Endothelial cell of umbilical vein (primary cell): Measurements from ENCODE around the gene PPM1M. TPM values are rescaled to one million over a fixed set of nuclear protein-coding genes. Genes with fewer than 3 reads are reported as not detected.

ENCODE experiments used
- BruUV-seq: library from RNA; stranded (reverse); fragments of 400-500 nt; replicated peaks from 2 replicates; lab custom pipeline; 2021; lab: Mats Ljungman, UMichigan
- CTCF ChIA-PET: fragments of 300-600, 350-600 bp; sonication (Branson Sonifier 250); formaldehyde crosslinking; loops from one replicate; lab custom pipeline; 2021; ENCODE audit warnings: antibody characterized with exemption, inconsistent platforms; lab: Charles Lee
- POLR2A ChIA-PET: fragments of 300-600, 350-600 bp; sonication (Branson Sonifier 250); formaldehyde crosslinking; loops from one replicate; lab custom pipeline; 2021; ENCODE audit warnings: antibody characterized with exemption, inconsistent platforms; lab: Charles Lee
- DNase-seq: peaks from one replicate; pipeline ENCODE4 v3.0.0-alpha.2; 2011; ENCODE audit warnings: low read depth, low spot score
- FAIRE-seq: peaks from 2 replicates; lab custom pipeline; 2011; peaks lifted over from hg19 to GRCh38; lab: Jason Lieb, UNC
- H2AFZ ChIP-seq: 2 replicates; pipeline ENCODE4 v1.6.0; 2012; ENCODE audit warnings: low read depth, low read length, control low read depth, inconsistent platforms
- H3K27ac ChIP-seq: 2 replicates; pipeline ENCODE4 v1.5.1; 2011; ENCODE audit warnings: low read depth, mild to moderate bottlenecking, control low read depth, low read length, moderate library complexity; ENCODE audit not compliant: insufficient read depth
- H3K27me3 ChIP-seq, 2 experiments: 2 replicates each; pipeline versions ENCODE4 v1.6.0 to v1.6.1; 2011; ENCODE audit warnings: low read length in 2 of 2, mixed read lengths in 1 of 2; ENCODE audit not compliant: control insufficient read depth in 2 of 2, insufficient read depth in 2 of 2
- H3K36me3 ChIP-seq, 2 experiments: 2 replicates in 1 of 2; 3 replicates in 1 of 2; pipeline ENCODE4 v1.5.1; 2011; ENCODE audit warnings: low read length in 2 of 2, mild to moderate bottlenecking in 1 of 2, moderate library complexity in 1 of 2; ENCODE audit not compliant: control insufficient read depth in 2 of 2, insufficient read depth in 2 of 2; ENCODE audit errors: extremely low read depth in 1 of 2
- H3K4me1 ChIP-seq: 3 replicates; pipeline ENCODE4 v1.5.1; 2011; ENCODE audit warnings: mild to moderate bottlenecking, low read length; ENCODE audit not compliant: control insufficient read depth, insufficient read depth; ENCODE audit errors: extremely low read depth
- H3K4me2 ChIP-seq: 2 replicates; pipeline ENCODE4 v1.6.1; 2011; ENCODE audit warnings: low read length, control low read depth, mixed read lengths; ENCODE audit not compliant: insufficient read depth
- H3K4me3 ChIP-seq, 3 experiments: fragments of 200-600 bp in 1 of 3; sonication (generic), shearing (Covaris generic) in 1 of 3; replicated peaks in 1 of 3; 2 replicates each; pipeline ENCODE4 v1.5.1; 2011 to 2016; ENCODE audit warnings: control low read depth in 3 of 3, low read length in 3 of 3, mild to moderate bottlenecking in 2 of 3, inconsistent platforms in 1 of 3, low read depth in 1 of 3, moderate library complexity in 1 of 3; ENCODE audit not compliant: insufficient read depth in 1 of 3
- H3K79me2 ChIP-seq: 2 replicates; pipeline ENCODE4 v1.6.0; 2012; ENCODE audit warnings: low read length, inconsistent platforms; ENCODE audit not compliant: control insufficient read depth, insufficient read depth
- H3K9ac ChIP-seq: replicated peaks from 2 replicates; pipeline ENCODE3; 2011; ENCODE audit warnings: low read length, control low read depth; ENCODE audit not compliant: insufficient read depth; ENCODE audit errors: extremely low read depth
- H3K9me1 ChIP-seq: replicated peaks from 3 replicates; pipeline ENCODE4 v1.6.0; 2011; ENCODE audit warnings: mild to moderate bottlenecking, low read length; ENCODE audit not compliant: control insufficient read depth, insufficient read depth; ENCODE audit errors: extremely low read depth
- H3K9me3 ChIP-seq: replicated peaks from 2 replicates; pipeline ENCODE4 v1.5.1; 2012; ENCODE audit warnings: low read length, inconsistent platforms; ENCODE audit not compliant: control insufficient read depth, insufficient read depth
- H4K20me1 ChIP-seq: replicated peaks from 2 replicates; pipeline ENCODE3; 2011; ENCODE audit warnings: mild to moderate bottlenecking, low read length; ENCODE audit not compliant: control insufficient read depth, insufficient read depth; ENCODE audit errors: extremely low read depth
- CTCF ChIP-seq, 2 donors: IDR thresholded peaks; 1 replicate in 1 of 2; 2 replicates in 1 of 2; pipeline ENCODE4 v1.5.1; 2011; ENCODE audit warnings: low read length in 2 of 2, mild to moderate bottlenecking in 2 of 2, moderate library complexity in 2 of 2, control low read depth in 1 of 2, inconsistent platforms in 1 of 2, low read depth in 1 of 2; ENCODE audit not compliant: insufficient read depth in 1 of 2; ENCODE audit errors: extremely low read depth in 1 of 2
- EZH2 ChIP-seq: IDR thresholded peaks from 2 replicates; pipeline ENCODE4 v1.6.1; 2012; ENCODE audit warnings: borderline replicate concordance, low read depth, mild to moderate bottlenecking, moderate library complexity, low read length, inconsistent platforms; ENCODE audit not compliant: severe bottlenecking
- FOS ChIP-seq: IDR thresholded peaks from 2 replicates; pipeline ENCODE4 v1.6.1; 2011; ENCODE audit warnings: mild to moderate bottlenecking, low read length, moderate library complexity, borderline replicate concordance; ENCODE audit not compliant: insufficient read depth
- GATA2 ChIP-seq: IDR thresholded peaks from 2 replicates; pipeline ENCODE4 v1.7.0; 2011; ENCODE audit warnings: low read depth, mild to moderate bottlenecking, moderate library complexity, mixed read lengths, low read length; ENCODE audit not compliant: insufficient read length, insufficient read depth
- JUN ChIP-seq: IDR thresholded peaks from 2 replicates; pipeline ENCODE4 v1.6.1; 2011; ENCODE audit warnings: borderline replicate concordance, low read depth; ENCODE audit not compliant: insufficient read length, insufficient read depth
- MYC ChIP-seq: IDR thresholded peaks from one replicate; pipeline ENCODE4 v1.6.1; 2011; ENCODE audit warnings: mild to moderate bottlenecking, low read depth, low read length
- POLR2A ChIP-seq: IDR thresholded peaks from 2 replicates; pipeline ENCODE4 v1.6.1; 2012; ENCODE audit warnings: low read depth, mild to moderate bottlenecking, control low read depth, low read length
- POLR2AphosphoS5 ChIP-seq: IDR thresholded peaks from 2 replicates; pipeline ENCODE4 v1.6.1; 2012; ENCODE audit warnings: low read depth, mild to moderate bottlenecking, control low read depth, low read length, moderate library complexity; ENCODE audit not compliant: insufficient read depth
- dilution Hi-C: fragments of 300-500 bp; cut with MboI; formaldehyde crosslinking; loops from one replicate; pipeline ENCODE4 v1.15.0; 2019; ENCODE audit warnings: low sequenced_read_pairs; ENCODE audit not compliant: extremely low pct_ligation_motif_present
- intact Hi-C: fragments of 100-400 bp; cut with micrococcal nuclease; formaldehyde crosslinking; loops from one replicate; pipeline ENCODE4 v1.10.0; 2022
- polyA plus RNA-seq, 4 experiments: library from polyadenylated mRNA; depleted of rRNA in 3 of 4; stranded (reverse) in 3 of 4; unstranded in 1 of 4; fragments of >200 nt; gene quantifications; 2 replicates each; pipeline versions ENCODE4 v1.2.1 to v1.2.3, GENCODE V29; 2011 to 2012; ENCODE audit warnings: missing spikeins in 1 of 4
- total RNA-seq: library from RNA; stranded (reverse); gene quantifications from 2 replicates; pipeline ENCODE4 v1.2.3, GENCODE V29; 2021
- TF ChIP-seq, protein P1 (sequence below): IDR thresholded peaks from 2 replicates; pipeline ENCODE4 v1.6.1; 2011; ENCODE audit not compliant: insufficient read depth, insufficient read length

Gene PPM1M
- total and polyA plus RNA-seq, 2 donors (not counting 3 experiments of a cell fraction or from before 2014, with no cell fraction given), result 13.7 to 19.4 TPM

GRCh38 chr3:52265387-52265786, 19.8 kb downstream of the PPM1M start:
- intact Hi-C loops, result no loop called here
- TF ChIP-seq EZH2, result no peak
- no peak for TF ChIP-seq POLR2AphosphoS5
- no peak for TF ChIP-seq JUN
- TF ChIP-seq MYC, result no peak
- no peak for TF ChIP-seq POLR2A
- no peak for TF ChIP-seq FOS
- TF ChIP-seq CTCF (IDR thresholded peaks at IDR 0.05; ENCODE audit: extremely low read depth in 1 of 2, insufficient read depth in 1 of 2, low read depth in 1 of 2, low read length in 2 of 2), result no peak
- TF ChIP-seq, protein P1, sequence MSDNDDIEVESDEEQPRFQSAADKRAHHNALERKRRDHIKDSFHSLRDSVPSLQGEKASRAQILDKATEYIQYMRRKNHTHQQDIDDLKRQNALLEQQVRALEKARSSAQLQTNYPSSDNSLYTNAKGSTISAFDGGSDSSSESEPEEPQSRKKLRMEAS, result no peak
- no peak for TF ChIP-seq GATA2

More at GRCh38 chr3:52265387-52265786, 19.8 kb downstream of the PPM1M start:
- H3K4me2 ChIP-seq, result no peak overlapping the region
- ChIA-PET POLR2A (no interaction called here), CTCF (no interaction called here)
- H3K27me3 ChIP-seq, result no peaks in the 10 kb centered on the region
- BruUV-seq, result no TSS peak
- H3K79me2 ChIP-seq, result peaks cover 74% of the 10 kb centered on the region
- H3K9me1 ChIP-seq, result no peaks in the 10 kb centered on the region
- peaks cover 24 to 45% of the 10 kb centered on the region in 2 experiments for H3K36me3 ChIP-seq
- dilution Hi-C loops, result no loop called here
- no peak overlapping the region for H3K27ac ChIP-seq
- no peak overlapping the region for H3K4me3 ChIP-seq
- DNase-seq (no peak), FAIRE-seq (no peak)
- no peak overlapping the region for H3K9ac ChIP-seq
- no peaks in the 10 kb centered on the region for H3K9me3 ChIP-seq
- no peak overlapping the region for H2AFZ ChIP-seq
- H4K20me1 ChIP-seq, result peaks cover 2% of the 10 kb centered on the region
- H3K4me1 ChIP-seq, result peaks cover 13% of the 10 kb centered on the region
